K562 (cell line): ENCODE data around the gene C19orf44.

Experiments used
- ARID2 ChIP-seq: fragments of 450-650 bp; IDR thresholded peaks from 2 replicates; pipeline ENCODE4 v1.6.1; 2017; ENCODE audit warnings: antibody characterized with exemption, mild to moderate bottlenecking
- FIP1L1 ChIP-seq: fragments of 200-400 bp; formaldehyde crosslinking; IDR thresholded peaks from 2 replicates; pipeline ENCODE4 v1.6.1; 2018; ENCODE audit warnings: mild to moderate bottlenecking, low read depth, low read length; ENCODE audit not compliant: poor library complexity, severe bottlenecking
- PHB ChIP-seq: fragments of 250-450 bp; sonication (Bioruptor Pico); IDR thresholded peaks from 2 replicates; pipeline ENCODE4 v1.5.0; 2021
- YY1 ChIP-seq, 3 experiments: IDR thresholded peaks; 2 replicates each; pipeline ENCODE4 v1.6.1; 2011; ENCODE audit warnings: low read length in 2 of 3, mild to moderate bottlenecking in 2 of 3, moderate library complexity in 2 of 3, borderline replicate concordance in 1 of 3, control low read depth in 1 of 3, low read depth in 1 of 3; ENCODE audit not compliant: insufficient read depth in 3 of 3, insufficient replicate concordance in 2 of 3, control insufficient read depth in 1 of 3, insufficient read length in 1 of 3; ENCODE audit errors: extremely low read depth in 1 of 3
- ZNF384 ChIP-seq: IDR thresholded peaks from 2 replicates; pipeline ENCODE4 v1.6.1; 2012; ENCODE audit warnings: low read depth, low read length, improper control_type of control experiment
- TF ChIP-seq, protein P1 (sequence below), 3 experiments: IDR thresholded peaks in 2 of 3; conservative IDR thresholded peaks in 1 of 3; 2 replicates each; pipeline ENCODE4 v1.5.1; 2011 to 2012; ENCODE audit warnings: low read length in 3 of 3, mild to moderate bottlenecking in 3 of 3, control low read depth in 2 of 3, improper control_type of control experiment in 1 of 3, inconsistent platforms in 1 of 3, low read depth in 1 of 3, mixed read lengths in 1 of 3, moderate library complexity in 1 of 3; ENCODE audit not compliant: insufficient read depth in 2 of 3

GRCh38 chr19:16519230-16519687, 23.1 kb downstream of the C19orf44 start:
- TF ChIP-seq FIP1L1, result no peak
- TF ChIP-seq ARID2, result no peak
- TF ChIP-seq YY1 (IDR thresholded peaks at IDR 0.05; ENCODE audit: borderline replicate concordance in 1 of 3, control insufficient read depth in 1 of 3, extremely low read depth in 1 of 3, insufficient read depth in 3 of 3, insufficient read length in 1 of 3, insufficient replicate concordance in 2 of 3, low read depth in 1 of 3, low read length in 2 of 3), result no peak
- TF ChIP-seq PHB (CRISPR knock-in tag), result no peak
- no peak for TF ChIP-seq ZNF384
- TF ChIP-seq, protein P1, sequence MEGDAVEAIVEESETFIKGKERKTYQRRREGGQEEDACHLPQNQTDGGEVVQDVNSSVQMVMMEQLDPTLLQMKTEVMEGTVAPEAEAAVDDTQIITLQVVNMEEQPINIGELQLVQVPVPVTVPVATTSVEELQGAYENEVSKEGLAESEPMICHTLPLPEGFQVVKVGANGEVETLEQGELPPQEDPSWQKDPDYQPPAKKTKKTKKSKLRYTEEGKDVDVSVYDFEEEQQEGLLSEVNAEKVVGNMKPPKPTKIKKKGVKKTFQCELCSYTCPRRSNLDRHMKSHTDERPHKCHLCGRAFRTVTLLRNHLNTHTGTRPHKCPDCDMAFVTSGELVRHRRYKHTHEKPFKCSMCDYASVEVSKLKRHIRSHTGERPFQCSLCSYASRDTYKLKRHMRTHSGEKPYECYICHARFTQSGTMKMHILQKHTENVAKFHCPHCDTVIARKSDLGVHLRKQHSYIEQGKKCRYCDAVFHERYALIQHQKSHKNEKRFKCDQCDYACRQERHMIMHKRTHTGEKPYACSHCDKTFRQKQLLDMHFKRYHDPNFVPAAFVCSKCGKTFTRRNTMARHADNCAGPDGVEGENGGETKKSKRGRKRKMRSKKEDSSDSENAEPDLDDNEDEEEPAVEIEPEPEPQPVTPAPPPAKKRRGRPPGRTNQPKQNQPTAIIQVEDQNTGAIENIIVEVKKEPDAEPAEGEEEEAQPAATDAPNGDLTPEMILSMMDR (IDR thresholded peaks at IDR 0.05 in 2 of 3, conservative IDR thresholded peaks at IDR 0.05 in 1 of 3; ENCODE audit: insufficient read depth in 2 of 3, low read depth in 1 of 3, low read length in 3 of 3), result no peak
